HG03066 (cell line): ENCODE measurements around the gene CACHD1.
"Not testable (repeated sequence)": the region's sequence is repeated elsewhere in the genome, so short reads cannot be mapped to it uniquely, and the experiment has no call there.

Experiments used
- ATAC-seq: cut with Tn5 transposase; IDR thresholded peaks from one replicate; pipeline ENCODE4 v1.9.1; 2021; ENCODE audit warnings: low read depth; ENCODE audit not compliant: unreplicated experiment

Gene CACHD1

DNA sequence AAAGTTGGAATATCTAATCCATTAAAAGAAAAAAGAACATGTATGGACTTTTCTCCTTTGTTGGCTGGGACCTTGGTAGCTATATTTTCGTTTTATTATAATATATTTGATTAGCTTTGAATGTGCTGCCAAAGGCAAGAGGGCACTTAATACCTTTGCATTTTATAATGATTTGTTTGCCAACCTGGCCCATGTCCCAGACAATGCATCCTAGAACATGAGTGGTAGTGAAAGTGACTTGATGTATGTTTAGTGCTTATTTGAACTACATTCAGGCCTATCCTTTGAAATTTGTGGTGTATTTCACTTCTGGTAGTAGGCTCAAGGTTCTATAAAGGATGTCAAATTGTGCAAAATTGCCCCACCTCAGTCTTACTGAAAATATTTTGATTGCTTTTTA, 25.9 kb downstream of the CACHD1 start:
- no peak for ATAC-seq

DNA sequence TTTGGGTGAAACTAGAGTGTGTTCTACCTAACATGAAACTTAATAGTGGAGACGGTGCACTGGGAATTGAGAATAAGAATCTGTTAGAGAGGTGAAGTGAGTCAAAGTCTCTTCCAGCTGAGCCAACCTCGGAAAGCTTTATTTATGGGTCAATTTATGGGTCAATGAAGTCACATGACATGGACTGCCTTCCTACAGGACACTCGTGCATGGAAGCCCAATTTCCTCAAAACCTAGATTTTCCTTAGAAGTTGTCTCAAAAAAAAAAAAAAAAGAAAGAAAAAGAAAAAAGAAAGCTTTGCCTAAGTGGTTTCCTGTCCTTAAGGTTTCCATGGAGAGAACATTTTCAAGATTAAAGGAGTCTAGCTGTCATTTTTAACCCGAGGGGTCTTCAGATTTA, 26.7 kb downstream of the CACHD1 start:
- ATAC-seq, result no peak

- ATAC-seq, result no peak
Measured at GRCh38 chr1:64497088-64497883, 27.4 kb downstream of the CACHD1 start.

GRCh38 chr1:64498325-64498724, 28.4 kb downstream of the CACHD1 start:
- ATAC-seq, result no peak

DNA sequence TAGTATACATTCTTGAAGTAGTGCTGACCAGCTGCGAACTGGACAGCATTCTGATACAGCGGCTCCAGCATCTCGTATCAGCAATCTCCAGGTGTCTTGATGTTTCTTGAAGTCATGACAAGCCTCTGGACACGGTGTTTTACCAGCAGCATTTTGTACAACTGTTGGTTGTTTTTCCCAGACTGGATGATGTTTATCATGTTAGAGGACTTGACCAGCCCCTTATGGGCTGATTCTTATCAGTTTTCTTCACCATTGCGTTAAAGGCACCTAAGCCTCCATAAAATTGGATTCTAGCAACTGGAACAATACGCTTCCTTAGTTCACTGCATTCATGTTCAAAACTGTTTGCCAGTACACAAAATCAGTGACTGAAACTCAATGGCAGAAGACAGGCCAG, 29.1 kb downstream of the CACHD1 start:
- no peak for ATAC-seq

DNA sequence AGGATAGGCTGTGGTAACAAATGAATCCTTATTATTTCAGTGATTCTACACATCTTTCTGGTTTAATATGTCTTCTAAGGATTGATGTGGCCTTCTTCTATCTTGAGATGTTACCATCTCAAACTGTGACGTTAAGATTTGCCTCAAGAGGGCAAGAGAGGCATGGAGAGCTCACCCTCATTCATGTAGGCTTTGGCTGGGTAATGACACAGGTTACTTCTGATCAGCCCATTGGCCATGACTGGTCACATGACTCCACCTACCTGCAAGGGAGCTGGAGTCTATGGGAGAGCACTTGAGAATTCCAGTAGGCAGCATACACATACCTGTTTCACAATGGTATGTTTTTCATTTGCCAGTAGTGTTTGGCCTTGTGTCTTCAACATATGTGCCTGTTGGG, 30.0 kb downstream of the CACHD1 start:
- ATAC-seq, result no peak

DNA sequence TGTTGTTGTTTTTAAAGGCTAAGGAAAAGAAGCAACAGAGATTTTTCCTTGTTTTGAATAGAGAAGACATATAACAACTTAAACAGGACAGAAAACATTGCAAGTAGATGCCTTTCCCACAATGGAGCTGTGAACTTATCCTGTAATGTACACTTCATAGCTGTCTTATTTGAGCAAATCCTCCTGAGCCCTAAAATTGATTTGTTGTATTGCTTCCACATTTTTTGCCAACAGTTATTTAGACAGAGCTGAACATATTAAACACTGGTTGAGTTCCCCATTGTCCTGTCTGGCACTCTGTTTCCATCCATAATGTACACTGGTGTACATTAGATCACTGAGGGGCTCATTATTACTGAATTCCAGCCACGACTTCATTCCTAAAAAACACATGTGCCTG, 32.2 kb downstream of the CACHD1 start:
- ATAC-seq, result no peak

GRCh38 chr1:64502931-64503330, 33.0 kb downstream of the CACHD1 start:
- no peak for ATAC-seq

- no peak for ATAC-seq
Measured at GRCh38 chr1:64505232-64505943, 35.5 kb downstream of the CACHD1 start.

GRCh38 chr1:64505944-64506655, 36.2 kb downstream of the CACHD1 start:
- ATAC-seq, result no peak

- ATAC-seq, result no peak
Measured at GRCh38 chr1:64508629-64509028, 38.7 kb downstream of the CACHD1 start.

DNA sequence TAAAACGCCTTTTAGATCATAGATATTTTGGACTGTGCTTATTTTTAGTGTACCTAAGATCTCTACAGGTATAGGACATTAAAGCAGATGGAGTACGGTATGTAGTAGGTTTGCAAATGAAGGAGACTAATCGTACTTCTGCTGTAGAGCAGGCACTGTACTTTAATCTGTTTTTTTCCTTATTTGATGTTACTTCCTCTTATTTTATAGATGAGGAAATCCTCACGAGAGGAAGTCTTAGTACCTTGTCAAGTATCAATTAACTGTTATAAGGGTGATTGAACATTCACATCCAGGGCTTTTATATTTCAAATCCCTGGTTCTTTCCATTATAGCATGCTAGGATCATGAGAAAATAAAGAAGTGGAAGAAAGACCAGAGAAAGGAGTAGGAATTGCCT, 41.1 kb downstream of the CACHD1 start:
- no peak for ATAC-seq

- not testable (repeated sequence) for ATAC-seq
Measured at GRCh38 chr1:64512206-64512605, 42.3 kb downstream of the CACHD1 start.

GRCh38 chr1:64513545-64513944, 43.6 kb downstream of the CACHD1 start:
- ATAC-seq, result no peak

DNA sequence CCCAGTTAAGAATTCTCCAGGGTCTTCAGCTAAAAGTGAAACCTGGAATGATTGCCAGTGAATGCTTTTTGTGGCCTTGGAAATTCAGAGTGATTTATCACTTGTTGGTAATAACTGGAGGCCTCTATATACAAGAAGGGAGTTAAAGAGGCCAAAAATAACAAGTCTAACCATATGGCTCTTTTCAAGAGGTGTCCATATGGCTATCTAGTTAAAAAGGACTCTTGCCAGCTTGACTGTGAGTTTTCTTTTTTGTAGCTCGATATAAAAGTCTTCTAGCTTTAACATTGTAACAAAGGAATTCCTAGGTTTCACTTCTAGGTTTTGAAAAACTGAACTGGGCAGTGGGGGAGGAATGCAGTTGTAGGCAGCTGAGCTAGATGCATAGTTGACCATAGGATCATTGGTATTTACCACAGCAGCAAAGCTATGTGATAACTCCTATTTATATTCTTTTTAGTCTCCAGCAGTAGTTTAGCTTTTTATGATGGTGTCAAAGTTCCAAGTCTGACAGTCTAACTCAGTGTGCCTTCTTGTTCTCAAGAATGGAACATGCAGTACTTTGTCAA, 44.4 kb downstream of the CACHD1 start:
- no peak for ATAC-seq

DNA sequence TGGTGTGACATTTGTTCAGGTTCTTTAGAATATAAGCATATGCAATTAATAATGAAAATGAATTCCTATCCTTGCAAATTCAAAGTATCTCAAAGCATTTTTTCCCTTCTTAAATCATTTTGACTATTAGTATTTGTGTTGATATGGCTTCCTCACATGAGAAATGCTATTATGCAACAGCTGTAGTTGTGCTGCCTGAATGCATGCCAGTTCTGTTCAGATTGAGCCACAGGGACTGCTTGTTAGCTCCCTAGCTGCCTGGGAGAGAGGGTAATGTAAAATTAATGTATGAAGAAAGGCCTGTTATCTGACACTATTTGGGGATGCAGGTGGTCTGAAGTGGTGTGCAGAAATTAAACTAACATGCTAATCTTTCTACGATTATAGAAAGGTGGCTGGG, 45.5 kb downstream of the CACHD1 start:
- no peak for ATAC-seq

DNA sequence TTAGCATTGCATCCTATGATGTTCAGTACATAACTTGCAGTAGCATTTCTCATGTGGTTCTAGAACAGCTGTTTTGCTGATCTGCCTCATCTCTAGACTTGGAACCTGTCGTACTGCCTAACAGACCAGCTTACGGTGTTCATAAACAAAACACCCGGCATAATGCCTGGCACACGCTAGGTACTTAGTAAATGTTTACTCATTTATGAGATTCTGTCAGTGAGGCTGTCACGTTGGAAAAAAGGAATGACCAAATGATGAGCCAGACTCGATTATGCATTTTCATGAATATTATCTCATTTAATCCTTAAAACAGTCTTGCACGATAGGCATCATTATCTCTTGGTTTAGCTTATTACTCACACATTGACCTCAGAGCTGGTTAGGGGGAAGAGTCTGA, 46.4 kb downstream of the CACHD1 start:
- ATAC-seq, result no peak

DNA sequence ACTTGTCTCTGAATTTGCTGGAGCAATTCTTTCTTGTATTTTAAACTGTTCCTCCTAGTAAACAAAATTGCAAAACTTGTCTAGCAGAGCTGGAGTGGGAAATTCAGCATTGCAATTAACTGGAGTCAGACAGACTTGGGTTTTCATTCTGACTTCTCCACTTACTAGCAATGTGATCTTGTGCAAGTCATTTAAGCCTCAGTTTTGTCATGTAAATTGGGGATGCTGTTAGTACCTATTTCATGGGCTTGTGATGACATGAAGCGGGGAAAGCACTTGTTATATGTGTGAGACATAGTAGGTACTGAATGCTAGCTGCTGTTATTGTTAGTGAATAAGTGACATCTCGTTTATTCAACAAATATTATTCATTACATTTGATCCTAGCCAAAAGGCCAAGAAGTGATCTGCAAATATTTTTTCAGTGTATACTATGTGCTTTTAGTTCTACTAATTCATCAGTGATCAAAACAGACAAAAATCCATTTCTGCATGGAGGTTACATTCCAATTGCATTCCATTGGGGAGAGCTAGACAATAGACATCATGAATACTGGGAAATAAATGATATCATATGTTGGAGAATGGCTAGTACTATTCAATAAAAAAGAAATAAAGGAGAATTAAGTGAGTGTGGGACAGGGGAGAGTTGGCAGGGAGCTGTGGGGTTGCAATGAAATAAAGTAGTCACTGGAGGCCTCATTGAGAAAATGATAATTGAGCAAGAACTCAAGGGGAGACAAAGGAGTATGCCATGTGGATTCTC, 47.1 kb downstream of the CACHD1 start:
- ATAC-seq, result no peak

DNA sequence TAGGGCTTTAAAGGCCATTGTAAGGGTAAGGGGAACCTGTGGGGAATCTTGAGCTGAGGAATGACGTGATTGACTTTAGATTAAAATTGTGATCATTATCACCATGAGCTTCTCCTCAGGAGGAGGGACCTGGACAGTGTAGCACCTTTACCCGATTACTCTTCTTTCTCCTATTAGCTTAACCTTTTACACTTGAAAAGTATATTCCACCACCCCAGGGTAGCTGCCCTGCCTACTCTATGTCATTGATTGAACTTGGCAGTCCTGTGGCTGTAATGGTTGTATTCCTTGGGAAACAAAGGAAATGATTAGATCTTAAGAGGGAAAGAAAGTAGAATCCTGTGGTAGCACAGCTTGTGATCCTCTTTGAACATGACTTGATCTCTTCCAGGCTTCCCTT, 47.7 kb downstream of the CACHD1 start:
- ATAC-seq, result no peak

- ATAC-seq, result no peak
Measured at GRCh38 chr1:64518692-64519481, 49.0 kb downstream of the CACHD1 start.
